SK-N-SH (cell line): ENCODE results near the gene TMEM63C. TPM values are rescaled to one million over a fixed set of nuclear protein-coding genes. Genes with fewer than 3 reads are reported as not detected.

Experiments
- CTCF ChIA-PET: fragments of 300-600, 350-600 bp; formaldehyde crosslinking; extraction: SDS; loops from one replicate; lab custom pipeline; 2021; lab: Yijun Ruan, JAX
- POLR2A ChIA-PET: fragments of 350-600 bp; sonication (Branson Sonifier 250); formaldehyde crosslinking; extraction: SDS; loops from one replicate; lab custom pipeline; 2020; ENCODE audit warnings: antibody characterized with exemption, inconsistent platforms; lab: Yijun Ruan, JAX
- DNase-seq: peaks from one replicate; pipeline ENCODE4 v3.0.0; 2012
- H2AFZ ChIP-seq: fragments of 200-600 bp; sonication (generic); 2 replicates; pipeline ENCODE4 v1.8.1; 2016; ENCODE audit warnings: antibody characterized with exemption, mild to moderate bottlenecking, low read depth
- H3F3A ChIP-seq: fragments of 200-600 bp; sonication (generic); replicated peaks from 2 replicates; pipeline ENCODE3; 2016; ENCODE audit warnings: antibody characterized with exemption, mild to moderate bottlenecking; ENCODE audit not compliant: insufficient read depth
- H3K27ac ChIP-seq, 2 experiments: fragments of 200-500 bp in 1 of 2; fragments of 200-600 bp in 1 of 2; sonication (Bioruptor generic) in 1 of 2; sonication (generic), shearing (Covaris generic) in 1 of 2; 2 replicates each; pipeline versions ENCODE4 v1.5.1 to v1.6.1; 2014 to 2016; ENCODE audit warnings: low read depth in 2 of 2, inconsistent platforms in 1 of 2, low read length in 1 of 2, mild to moderate bottlenecking in 1 of 2, mixed read lengths in 1 of 2
- H3K27me3 ChIP-seq: fragments of 200-600 bp; sonication (generic), shearing (Covaris generic); 2 replicates; pipeline ENCODE4 v1.6.1; 2016; ENCODE audit warnings: mixed run types; ENCODE audit not compliant: insufficient read depth
- H3K36me3 ChIP-seq, 2 experiments: fragments of 200-500 bp in 1 of 2; fragments of 200-600 bp in 1 of 2; sonication (Bioruptor generic) in 1 of 2; sonication (generic) in 1 of 2; replicated peaks in 1 of 2; 2 replicates each; pipeline versions ENCODE3 to v1.5.1; 2014 to 2016; ENCODE audit warnings: low read length in 1 of 2, mild to moderate bottlenecking in 1 of 2; ENCODE audit not compliant: insufficient read depth in 2 of 2, control insufficient read depth in 1 of 2
- H3K4me1 ChIP-seq, 2 experiments: fragments of 200-500 bp in 1 of 2; fragments of 200-600 bp in 1 of 2; sonication (Bioruptor generic) in 1 of 2; sonication (generic), shearing (Covaris generic) in 1 of 2; 2 replicates each; pipeline versions ENCODE4 v1.5.1 to v1.6.1; 2014 to 2016; ENCODE audit warnings: low read depth in 1 of 2, low read length in 1 of 2, mixed run types in 1 of 2; ENCODE audit not compliant: insufficient read depth in 2 of 2, control insufficient read depth in 1 of 2
- H3K4me2 ChIP-seq: fragments of 200-600 bp; sonication (generic), shearing (Covaris generic); 2 replicates; pipeline ENCODE4 v1.6.1; 2017; ENCODE audit warnings: mixed run types
- H3K4me3 ChIP-seq, 2 experiments: fragments of 200-500 bp in 1 of 2; fragments of 200-600 bp in 1 of 2; sonication (Bioruptor generic) in 1 of 2; sonication (generic), shearing (Covaris generic) in 1 of 2; 2 replicates each; pipeline versions ENCODE4 v1.5.1 to v1.8.1; 2014 to 2016; ENCODE audit warnings: low read depth in 2 of 2, inconsistent platforms in 1 of 2, low read length in 1 of 2, mild to moderate bottlenecking in 1 of 2, mixed read lengths in 1 of 2, moderate library complexity in 1 of 2
- H3K79me2 ChIP-seq: fragments of 200-600 bp; sonication (generic); 2 replicates; pipeline ENCODE4 v1.8.1; 2017; ENCODE audit warnings: mild to moderate bottlenecking; ENCODE audit not compliant: insufficient read depth
- H3K9ac ChIP-seq: fragments of 200-600 bp; sonication (generic); 2 replicates; pipeline ENCODE4 v1.6.1; 2017; ENCODE audit warnings: mixed run types
- H3K9me2 ChIP-seq: fragments of 200-600 bp; sonication (generic); 2 replicates; pipeline ENCODE4 v1.6.1; 2017; ENCODE audit warnings: mixed run types
- H3K9me3 ChIP-seq: fragments of 200-600 bp; sonication (generic); 2 replicates; pipeline ENCODE4 v1.6.1; 2017; ENCODE audit warnings: mixed run types, mild to moderate bottlenecking, moderate library complexity
- H4K20me1 ChIP-seq: fragments of 200-600 bp; sonication (generic); 2 replicates; pipeline ENCODE4 v1.6.1; 2017; ENCODE audit warnings: mild to moderate bottlenecking, mixed run types; ENCODE audit not compliant: insufficient read depth
- CTCF ChIP-seq: fragments of 200-600 bp; sonication (generic); IDR thresholded peaks from 2 replicates; pipeline ENCODE4 v1.6.1; 2017; ENCODE audit warnings: antibody characterized with exemption, mild to moderate bottlenecking, moderate library complexity
- FOSL2 ChIP-seq: IDR thresholded peaks from 2 replicates; pipeline ENCODE4 v1.4.0; 2012; ENCODE audit warnings: low read depth, mild to moderate bottlenecking, moderate library complexity, borderline replicate concordance
- FOXJ3 ChIP-seq: sonication (generic); formaldehyde crosslinking; IDR thresholded peaks from 2 replicates; pipeline ENCODE4 v1.5.1; 2020; ENCODE audit warnings: mild to moderate bottlenecking, missing genetic modification reagents
- FOXM1 ChIP-seq: IDR thresholded peaks from 2 replicates; pipeline ENCODE4 v1.4.0; 2012; ENCODE audit warnings: low read depth, mild to moderate bottlenecking
- JUND ChIP-seq: IDR thresholded peaks from 2 replicates; pipeline ENCODE4 v1.4.0; 2012
- MAX ChIP-seq: IDR thresholded peaks from 2 replicates; pipeline ENCODE4 v1.4.0; 2012; ENCODE audit warnings: low read depth
- NRF1 ChIP-seq: IDR thresholded peaks from 2 replicates; pipeline ENCODE4 v1.6.1; 2012; ENCODE audit warnings: low read depth, mild to moderate bottlenecking, low read length
- POLR2AphosphoS5 ChIP-seq: IDR thresholded peaks from 2 replicates; pipeline ENCODE4 v1.6.1; 2012; ENCODE audit warnings: low read depth, low read length
- RFX5 ChIP-seq: IDR thresholded peaks from 2 replicates; pipeline ENCODE4 v1.6.1; 2012; ENCODE audit warnings: mild to moderate bottlenecking, improper control_type of control experiment, low read length
- RXRA ChIP-seq: IDR thresholded peaks from 2 replicates; pipeline ENCODE4 v1.4.0; 2012; ENCODE audit warnings: low read depth, mild to moderate bottlenecking, borderline replicate concordance
- SIN3A ChIP-seq: IDR thresholded peaks from 2 replicates; pipeline ENCODE4 v1.6.1; 2012; ENCODE audit warnings: low read depth, mild to moderate bottlenecking, low read length, moderate library complexity, borderline replicate concordance
- TAF1 ChIP-seq: IDR thresholded peaks from 2 replicates; pipeline ENCODE4 v1.6.1; 2012; ENCODE audit warnings: low read depth, mild to moderate bottlenecking, low read length, moderate library complexity, borderline replicate concordance
- TCF12 ChIP-seq: IDR thresholded peaks from 2 replicates; pipeline ENCODE4 v1.4.0; 2012
- YY1 ChIP-seq: IDR thresholded peaks from 2 replicates; pipeline ENCODE4 v1.4.0; 2012; ENCODE audit warnings: low read depth, mild to moderate bottlenecking
- ZBTB33 ChIP-seq: IDR thresholded peaks from 2 replicates; pipeline ENCODE4 v1.4.0; 2012; ENCODE audit warnings: low read depth, borderline replicate concordance
- WGBS: methylation state at CpG from one replicate; pipeline ENCODE4 v1.1.6; 2017; ENCODE audit warnings: low lambda C conversion rate; 5-methylcytosine and 5-hydroxymethylcytosine counted together
- polyA plus RNA-seq, 3 experiments: library from polyadenylated mRNA; depleted of rRNA; stranded (reverse); fragments of >200 nt; gene quantifications; 2 replicates each; pipeline ENCODE4 v1.2.3, GENCODE V29; 2012

Gene TMEM63C
- polyA plus RNA-seq, 1 of the 3 experiments (the other 2 are of a cell fraction): 0.25 TPM

- POLR2A ChIA-PET: no interaction called here
- no peak overlapping the region for H3K27ac ChIP-seq
- H3K9me3 ChIP-seq: no peaks in the 10 kb centered on the region
- H3K9me2 ChIP-seq: no peaks in the 10 kb centered on the region
- H2AFZ ChIP-seq: no peak overlapping the region
- H3K4me2 ChIP-seq: no peak overlapping the region
- no peaks in the 10 kb centered on the region for H4K20me1 ChIP-seq
- H3K27me3 ChIP-seq: no peaks in the 10 kb centered on the region
- no peaks in the 10 kb centered on the region for H3F3A ChIP-seq
- no peak for DNase-seq
- H3K36me3 ChIP-seq: no peaks in the 10 kb centered on the region
- no peak overlapping the region for H3K9ac ChIP-seq
- no peaks in the 10 kb centered on the region for H3K4me1 ChIP-seq
- no peak overlapping the region for H3K4me3 ChIP-seq
- 82% methylated on average over 9 of the region's 11 CpGs for WGBS
- CTCF ChIA-PET: interaction anchor here (0.6 to 1.5 kb wide), 3 partner anchors 13 to 111 kb away, joined by 3 to 7 read pairs (median 4); no protein-coding TSS in a partner anchor
- TF ChIP-seq NRF1 (no peak), YY1 (no peak), FOXM1 (no peak), ZBTB33 (no peak), TCF12 (no peak), RXRA (no peak), TAF1 (no peak), RFX5 (no peak), JUND (no peak), CTCF (no peak)
- no peaks in the 10 kb centered on the region for H3K79me2 ChIP-seq
These were observed 70.3 kb downstream of the TMEM63C start for GRCh38 chr14:77251870-77252269.

- CTCF ChIA-PET: interaction anchor here (1.0 kb wide), 1 partner anchor 63 kb away, joined by 4 read pairs; no protein-coding TSS in a partner anchor
- Histone ChIP-seq H3F3A (no peaks in the 10 kb centered on the region), H3K36me3 (no peaks in the 10 kb centered on the region)
- TF ChIP-seq FOSL2 (no peak), NRF1 (no peak), SIN3A (no peak), MAX (no peak), TAF1 (no peak), POLR2AphosphoS5 (no peak), FOXJ3 (CRISPR knock-in tag) (no peak)
- TF ChIP-seq, all 33 proteins: peak for 0
- Histone ChIP-seq H3K9ac (no peak overlapping the region), H3K4me3 (no peak overlapping the region), H2AFZ (no peak overlapping the region), H3K27me3 (no peaks in the 10 kb centered on the region), H3K4me2 (no peak overlapping the region), H3K9me3 (no peaks in the 10 kb centered on the region), H3K79me2 (no peaks in the 10 kb centered on the region), H3K27ac (no peak overlapping the region), H3K9me2 (no peaks in the 10 kb centered on the region), H4K20me1 (no peaks in the 10 kb centered on the region), H3K4me1 (no peaks in the 10 kb centered on the region)
- DNase-seq: no peak
- 46% methylated on average over 13 of the region's 20 CpGs for WGBS
- POLR2A ChIA-PET: no interaction called here
These were observed 72.0 kb downstream of the TMEM63C start for GRCh38 chr14:77253333-77254190.
